ENCODE measurements around the gene SPSB3.

DNA sequence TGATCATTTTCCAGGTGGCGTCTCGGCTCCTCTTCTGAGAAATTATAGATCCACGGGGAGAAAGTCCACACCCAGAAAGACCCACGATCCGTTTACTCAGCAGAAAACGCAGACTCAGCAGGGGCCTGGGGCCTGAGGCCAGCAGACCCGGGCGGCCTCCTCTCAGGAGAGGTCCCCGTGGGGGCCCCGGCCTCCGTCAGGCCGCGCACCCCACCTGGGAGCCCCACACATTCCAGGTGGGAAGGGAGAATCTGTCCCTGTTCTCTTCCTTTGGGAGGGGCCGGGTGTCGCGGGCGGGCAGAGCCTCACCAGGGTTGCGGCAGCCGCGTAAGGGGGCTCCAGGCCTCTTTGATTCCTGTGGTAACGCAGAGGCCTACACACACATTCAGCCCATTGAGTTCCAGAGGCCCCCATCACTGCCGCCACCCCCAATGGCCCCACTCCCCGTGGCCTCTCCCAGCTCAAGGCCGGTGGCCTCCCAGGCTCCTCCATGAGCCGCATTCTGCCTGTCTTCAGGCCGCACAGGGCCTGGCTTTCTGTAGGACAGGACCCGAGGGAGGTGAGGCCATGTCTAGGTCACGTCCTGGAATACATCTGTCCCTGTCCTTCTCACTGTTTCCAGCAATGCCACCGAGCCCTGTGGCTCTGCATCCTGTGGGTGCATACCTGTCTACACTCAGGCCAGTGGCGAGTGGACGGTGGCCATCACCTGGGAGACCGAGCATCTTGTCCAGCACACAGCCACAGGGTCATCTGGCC lies 12.7 kb upstream of the SPSB3 start:
- TF ChIP-seq, protein P1, sequence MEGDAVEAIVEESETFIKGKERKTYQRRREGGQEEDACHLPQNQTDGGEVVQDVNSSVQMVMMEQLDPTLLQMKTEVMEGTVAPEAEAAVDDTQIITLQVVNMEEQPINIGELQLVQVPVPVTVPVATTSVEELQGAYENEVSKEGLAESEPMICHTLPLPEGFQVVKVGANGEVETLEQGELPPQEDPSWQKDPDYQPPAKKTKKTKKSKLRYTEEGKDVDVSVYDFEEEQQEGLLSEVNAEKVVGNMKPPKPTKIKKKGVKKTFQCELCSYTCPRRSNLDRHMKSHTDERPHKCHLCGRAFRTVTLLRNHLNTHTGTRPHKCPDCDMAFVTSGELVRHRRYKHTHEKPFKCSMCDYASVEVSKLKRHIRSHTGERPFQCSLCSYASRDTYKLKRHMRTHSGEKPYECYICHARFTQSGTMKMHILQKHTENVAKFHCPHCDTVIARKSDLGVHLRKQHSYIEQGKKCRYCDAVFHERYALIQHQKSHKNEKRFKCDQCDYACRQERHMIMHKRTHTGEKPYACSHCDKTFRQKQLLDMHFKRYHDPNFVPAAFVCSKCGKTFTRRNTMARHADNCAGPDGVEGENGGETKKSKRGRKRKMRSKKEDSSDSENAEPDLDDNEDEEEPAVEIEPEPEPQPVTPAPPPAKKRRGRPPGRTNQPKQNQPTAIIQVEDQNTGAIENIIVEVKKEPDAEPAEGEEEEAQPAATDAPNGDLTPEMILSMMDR (conservative IDR thresholded peaks at IDR 0.05; ENCODE audit: low read depth in 2 of 2), result no peak
- TF ChIP-seq POLR2AphosphoS5 (IDR thresholded peaks at IDR 0.05; ENCODE audit: low read depth) (no peak), EZH2phosphoT487 (IDR thresholded peaks at IDR 0.05; ENCODE audit: unreplicated experiment) (no peak)

All from GM23338 (cell line).